Breast epithelium (tissue), 4 donors: Measurements from ENCODE around the gene NES. TPM values are rescaled to one million over a fixed set of nuclear protein-coding genes. Genes with fewer than 3 reads are reported as not detected.

Experiments
- DNase-seq, 2 donors: peaks; one replicate each; pipeline ENCODE4 v3.0.0-alpha.2; 2019; ENCODE audit warnings: low spot score in 2 of 2
- H3K27ac ChIP-seq, 2 donors: fragments of 200-600 bp; sonication (generic) in 1 of 2; one replicate each; pipeline ENCODE4 v1.5.1; 2016 to 2019; ENCODE audit warnings: mild to moderate bottlenecking in 1 of 2
- H3K27me3 ChIP-seq, 2 donors: fragments of 200-600 bp; sonication (generic) in 1 of 2; one replicate each; pipeline versions ENCODE4 v1.5.1 to v1.6.0; 2017 to 2019; ENCODE audit warnings: control low read depth in 1 of 2, mild to moderate bottlenecking in 1 of 2
- H3K36me3 ChIP-seq: fragments of 200-600 bp; one replicate; pipeline ENCODE4 v1.5.1; 2019
- H3K4me1 ChIP-seq, 2 donors: fragments of 200-600 bp; sonication (generic); one replicate each; pipeline ENCODE4 v1.5.1; 2016 to 2019; ENCODE audit warnings: control low read depth in 1 of 2
- H3K4me3 ChIP-seq, 3 donors: fragments of 200-600 bp; sonication (generic); 1 replicate in 2 of 3; 2 replicates in 1 of 3; pipeline ENCODE4 v1.5.1; 2016 to 2019; ENCODE audit warnings: mild to moderate bottlenecking in 3 of 3, moderate library complexity in 2 of 3
- H3K9me3 ChIP-seq, 2 donors: fragments of 200-600 bp; sonication (generic) in 1 of 2; one replicate each; pipeline ENCODE4 v1.5.1; 2016 to 2019; ENCODE audit warnings: control low read depth in 1 of 2
- POLR2A ChIP-seq: fragments of 450-650 bp; IDR thresholded peaks from one replicate; pipeline ENCODE4 v1.6.1; 2016; ENCODE audit warnings: antibody characterized with exemption, mild to moderate bottlenecking, moderate library complexity
- POLR2AphosphoS5 ChIP-seq, 3 donors: sonication (generic); formaldehyde crosslinking; IDR thresholded peaks; one replicate each; pipeline ENCODE4 v1.6.1; 2017; ENCODE audit warnings: antibody characterized with exemption in 3 of 3
- intact Hi-C: fragments of 100-400 bp; cut with DNase I; formaldehyde crosslinking; loops from one replicate; pipeline ENCODE4 v1.15.1; 2023; ENCODE audit warnings: low total_unique reads
- total RNA-seq, 3 donors: library from RNA; depleted of rRNA; stranded (reverse); fragments of >200 nt; gene quantifications; one replicate each; pipeline ENCODE4 v1.1.0, GENCODE V29; 2016
- TF ChIP-seq, protein P1 (sequence below), 3 donors: fragments of 450-650 bp; IDR thresholded peaks; one replicate each; pipeline ENCODE4 v1.5.1; 2016 to 2017; ENCODE audit warnings: antibody characterized with exemption in 3 of 3, mild to moderate bottlenecking in 3 of 3, moderate library complexity in 3 of 3

The NES gene
- total RNA-seq, 3 donors from 2014 or later: 9.9 to 28.5 (median 14.9) TPM

DNA sequence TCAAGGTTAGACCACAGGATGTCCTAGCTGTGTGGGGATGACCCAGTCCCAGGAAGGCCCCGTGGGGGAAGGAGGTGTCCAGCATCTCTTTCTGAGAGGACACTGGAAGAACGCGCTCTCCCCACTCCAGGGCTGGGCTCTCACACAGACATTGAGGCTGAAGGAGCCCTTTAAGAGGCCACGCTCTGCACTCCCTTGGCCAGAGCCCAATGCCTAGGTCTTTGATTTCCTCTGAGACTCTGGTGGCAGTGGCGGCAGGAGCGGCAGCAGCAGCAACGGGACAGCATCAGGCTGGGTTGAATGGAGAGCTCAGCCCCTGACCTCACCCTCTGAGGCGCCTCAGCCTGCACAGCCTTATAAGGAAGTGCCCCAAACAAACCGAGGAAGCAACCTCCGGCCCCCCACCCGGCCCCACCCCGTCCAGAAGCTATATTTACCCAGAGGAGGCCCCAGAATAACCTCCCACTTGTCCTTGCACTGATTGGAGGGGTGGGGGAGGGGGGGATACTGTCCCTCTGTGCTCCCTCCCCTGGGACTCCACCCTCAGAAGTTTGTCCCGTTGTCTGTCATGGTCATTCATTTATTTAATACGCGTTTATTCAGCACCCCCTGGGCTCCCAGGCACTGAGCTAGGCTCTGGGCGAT lies 12.3 kb downstream of the NES start:
- TF ChIP-seq, protein P1, sequence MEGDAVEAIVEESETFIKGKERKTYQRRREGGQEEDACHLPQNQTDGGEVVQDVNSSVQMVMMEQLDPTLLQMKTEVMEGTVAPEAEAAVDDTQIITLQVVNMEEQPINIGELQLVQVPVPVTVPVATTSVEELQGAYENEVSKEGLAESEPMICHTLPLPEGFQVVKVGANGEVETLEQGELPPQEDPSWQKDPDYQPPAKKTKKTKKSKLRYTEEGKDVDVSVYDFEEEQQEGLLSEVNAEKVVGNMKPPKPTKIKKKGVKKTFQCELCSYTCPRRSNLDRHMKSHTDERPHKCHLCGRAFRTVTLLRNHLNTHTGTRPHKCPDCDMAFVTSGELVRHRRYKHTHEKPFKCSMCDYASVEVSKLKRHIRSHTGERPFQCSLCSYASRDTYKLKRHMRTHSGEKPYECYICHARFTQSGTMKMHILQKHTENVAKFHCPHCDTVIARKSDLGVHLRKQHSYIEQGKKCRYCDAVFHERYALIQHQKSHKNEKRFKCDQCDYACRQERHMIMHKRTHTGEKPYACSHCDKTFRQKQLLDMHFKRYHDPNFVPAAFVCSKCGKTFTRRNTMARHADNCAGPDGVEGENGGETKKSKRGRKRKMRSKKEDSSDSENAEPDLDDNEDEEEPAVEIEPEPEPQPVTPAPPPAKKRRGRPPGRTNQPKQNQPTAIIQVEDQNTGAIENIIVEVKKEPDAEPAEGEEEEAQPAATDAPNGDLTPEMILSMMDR (IDR thresholded peaks at IDR 0.05): no peak
- TF ChIP-seq POLR2AphosphoS5 (IDR thresholded peaks at IDR 0.05) (no peak), POLR2A (no peak)
- Histone ChIP-seq H3K27me3 (no peaks in the 10 kb centered on the region), H3K36me3 (no peaks in the 10 kb centered on the region), H3K27ac (peak overlapping the region; percentile 85 to 86), H3K4me1 (peaks cover 29 to 45% of the 10 kb centered on the region in 2 donors), H3K9me3 (no peaks in the 10 kb centered on the region), H3K4me3 (peak overlapping the region in 1 of 3 donors; percentile 5)
- intact Hi-C loops: loop anchor here (10.0 kb wide), 1 partner anchor 170 kb away; no protein-coding TSS in a partner anchor
- DNase-seq: no peak

DNA sequence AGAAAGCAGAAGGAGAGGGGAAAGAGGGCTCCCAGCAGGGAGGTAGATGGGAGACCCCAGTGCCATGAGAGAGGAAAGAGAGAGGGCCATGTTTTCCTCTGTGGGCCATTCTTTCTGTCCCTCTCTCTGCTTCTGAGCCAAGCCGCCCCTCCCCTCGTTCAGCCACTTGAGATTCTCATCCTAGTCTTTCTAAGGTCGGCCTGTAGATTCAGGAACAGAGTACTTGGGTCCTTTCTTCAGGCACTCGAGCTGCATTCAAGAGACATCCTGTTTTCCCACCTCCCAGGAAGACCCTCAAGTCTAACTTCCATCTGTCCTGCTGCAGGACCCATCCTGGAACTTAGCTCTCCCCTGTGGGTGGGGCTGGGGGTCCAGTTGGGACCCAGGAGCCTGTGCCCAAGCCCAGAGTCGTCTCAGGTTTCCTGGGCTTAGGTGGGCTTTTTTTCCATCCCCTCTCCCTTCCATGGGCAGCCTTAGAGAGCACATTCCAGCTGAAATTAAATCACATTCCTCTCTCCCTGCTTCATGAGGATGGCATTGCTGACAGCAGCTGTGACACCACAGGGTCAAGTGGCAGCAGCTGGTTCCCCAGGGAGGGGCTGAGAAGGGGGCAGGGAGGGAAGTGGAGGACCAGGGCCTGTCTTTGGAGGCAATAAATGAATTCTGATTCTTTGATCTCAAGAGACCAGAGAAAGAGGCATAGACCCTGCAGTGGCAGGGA lies 13.0 kb downstream of the NES start:
- no peak for DNase-seq
- Histone ChIP-seq H3K4me3 (peak overlapping the region in 1 of 3 donors; percentile 5), H3K9me3 (no peaks in the 10 kb centered on the region), H3K27me3 (no peaks in the 10 kb centered on the region), H3K36me3 (no peaks in the 10 kb centered on the region), H3K27ac (peak overlapping the region; percentile 85 to 86), H3K4me1 (peaks cover 32 to 52% of the 10 kb centered on the region in 2 donors)
- intact Hi-C loops: loop anchor here (10.0 kb wide), 1 partner anchor 169 kb away; no protein-coding TSS in a partner anchor
- TF ChIP-seq POLR2AphosphoS5 (IDR thresholded peaks at IDR 0.05): no peak
- no peak for TF ChIP-seq POLR2A
- TF ChIP-seq, protein P1 (IDR thresholded peaks at IDR 0.05): no peak

DNA sequence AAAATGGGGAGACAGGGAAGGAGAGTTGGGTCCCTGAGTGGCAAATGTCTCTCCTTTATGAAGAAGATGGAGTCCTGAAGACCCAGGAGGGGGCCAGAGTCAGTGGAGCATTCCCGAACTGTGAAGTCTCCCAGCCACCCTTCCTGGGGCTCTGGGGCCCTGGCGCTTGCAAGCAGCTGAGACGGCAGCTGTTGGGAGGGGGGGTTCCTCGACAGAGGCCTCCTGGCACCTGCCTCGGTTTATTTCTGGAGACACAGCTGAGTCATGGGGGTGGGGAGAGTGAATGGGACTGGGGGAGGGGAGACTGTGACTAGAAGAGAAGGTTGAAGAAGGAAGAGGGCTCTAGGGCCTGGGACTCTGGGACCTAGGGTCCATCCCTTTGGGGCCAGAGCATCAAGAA lies 14.0 kb downstream of the NES start:
- no peaks in the 10 kb centered on the region for H3K36me3 ChIP-seq
- peak overlapping the region; percentile 86 to 94 for H3K27ac ChIP-seq
- H3K9me3 ChIP-seq: no peaks in the 10 kb centered on the region
- intact Hi-C loops: loop anchor here (10.0 kb wide), 1 partner anchor 168 kb away; no protein-coding TSS in a partner anchor
- no peak overlapping the region for H3K4me3 ChIP-seq
- peaks cover 26 to 44% of the 10 kb centered on the region in 2 donors for H3K4me1 ChIP-seq
- no peak for DNase-seq
- no peaks in the 10 kb centered on the region for H3K27me3 ChIP-seq
- TF ChIP-seq, protein P1 (IDR thresholded peaks at IDR 0.05): no peak
- TF ChIP-seq POLR2A: no peak
- TF ChIP-seq POLR2AphosphoS5 (IDR thresholded peaks at IDR 0.05): no peak

DNA sequence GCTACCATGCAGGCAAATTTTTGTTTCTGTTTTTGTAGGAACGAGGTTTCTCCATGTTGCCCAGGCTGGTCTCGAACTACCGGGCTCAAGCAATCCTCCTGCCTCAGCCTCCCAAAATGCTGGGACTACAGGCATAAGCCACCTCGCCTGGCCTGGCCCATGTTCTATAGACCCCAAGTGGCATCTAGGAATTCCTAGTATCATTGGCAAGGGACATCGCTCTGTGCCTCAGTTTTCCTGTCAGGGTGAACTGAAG lies 14.5 kb downstream of the NES start:
- Histone ChIP-seq H3K4me3 (no peak overlapping the region), H3K36me3 (no peaks in the 10 kb centered on the region), H3K27me3 (no peaks in the 10 kb centered on the region), H3K27ac (peak overlapping the region; percentile 86 to 94), H3K9me3 (no peaks in the 10 kb centered on the region), H3K4me1 (peaks cover 21 to 39% of the 10 kb centered on the region in 2 donors)
- DNase-seq: no peak
- TF ChIP-seq POLR2A (no peak), POLR2AphosphoS5 (IDR thresholded peaks at IDR 0.05) (no peak)
- TF ChIP-seq, protein P1 (IDR thresholded peaks at IDR 0.05): no peak
- intact Hi-C loops: loop anchor here (10.0 kb wide), 1 partner anchor 168 kb away; no protein-coding TSS in a partner anchor
